Fibroblast of lung (primary cell): Measurements from ENCODE around the gene ZNF618.

Experiments
- EZH2 ChIP-seq: IDR thresholded peaks from 2 replicates; pipeline ENCODE4 v1.5.1; 2012; ENCODE audit warnings: low read length, control low read depth, mild to moderate bottlenecking; ENCODE audit errors: missing control alignments
- TF ChIP-seq, protein P1 (sequence below), 2 donors: IDR thresholded peaks in 1 of 2; conservative IDR thresholded peaks in 1 of 2; 1 replicate in 1 of 2; 2 replicates in 1 of 2; pipeline ENCODE4 v1.5.1; 2011 to 2012; ENCODE audit warnings: low read length in 2 of 2, control low read depth in 1 of 2, inconsistent platforms in 1 of 2, low read depth in 1 of 2, mild to moderate bottlenecking in 1 of 2

DNA sequence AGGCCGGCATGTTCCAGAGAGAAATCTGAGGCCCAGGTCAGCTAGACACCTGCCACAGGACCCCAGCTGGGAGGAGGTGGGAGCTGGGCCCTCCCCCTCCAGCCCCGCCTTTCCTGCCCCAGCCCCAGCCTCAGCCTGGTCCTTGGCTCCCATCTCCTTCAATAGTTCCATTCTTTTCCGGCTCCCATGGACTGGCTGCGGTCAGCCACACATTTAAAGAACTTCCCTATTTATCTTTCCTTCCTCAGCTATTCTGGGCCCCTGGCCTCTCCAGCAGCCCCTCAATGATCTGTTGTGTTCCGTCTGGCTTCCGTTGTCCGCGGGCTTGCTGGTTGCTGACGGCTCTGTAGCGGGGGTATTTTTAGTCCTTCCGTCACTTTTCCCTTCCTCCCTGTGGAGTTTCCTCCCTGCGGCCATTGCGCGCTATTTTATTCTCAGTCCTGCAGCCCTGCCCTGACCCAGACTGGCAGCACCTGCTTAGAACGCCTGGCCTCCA lies 128.2 kb downstream of the ZNF618 start:
- TF ChIP-seq, protein P1, sequence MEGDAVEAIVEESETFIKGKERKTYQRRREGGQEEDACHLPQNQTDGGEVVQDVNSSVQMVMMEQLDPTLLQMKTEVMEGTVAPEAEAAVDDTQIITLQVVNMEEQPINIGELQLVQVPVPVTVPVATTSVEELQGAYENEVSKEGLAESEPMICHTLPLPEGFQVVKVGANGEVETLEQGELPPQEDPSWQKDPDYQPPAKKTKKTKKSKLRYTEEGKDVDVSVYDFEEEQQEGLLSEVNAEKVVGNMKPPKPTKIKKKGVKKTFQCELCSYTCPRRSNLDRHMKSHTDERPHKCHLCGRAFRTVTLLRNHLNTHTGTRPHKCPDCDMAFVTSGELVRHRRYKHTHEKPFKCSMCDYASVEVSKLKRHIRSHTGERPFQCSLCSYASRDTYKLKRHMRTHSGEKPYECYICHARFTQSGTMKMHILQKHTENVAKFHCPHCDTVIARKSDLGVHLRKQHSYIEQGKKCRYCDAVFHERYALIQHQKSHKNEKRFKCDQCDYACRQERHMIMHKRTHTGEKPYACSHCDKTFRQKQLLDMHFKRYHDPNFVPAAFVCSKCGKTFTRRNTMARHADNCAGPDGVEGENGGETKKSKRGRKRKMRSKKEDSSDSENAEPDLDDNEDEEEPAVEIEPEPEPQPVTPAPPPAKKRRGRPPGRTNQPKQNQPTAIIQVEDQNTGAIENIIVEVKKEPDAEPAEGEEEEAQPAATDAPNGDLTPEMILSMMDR (conservative IDR thresholded peaks at IDR 0.05 in 1 of 2, IDR thresholded peaks at IDR 0.05 in 1 of 2; ENCODE audit: low read depth in 1 of 2, low read length in 2 of 2), result no peak
- no peak for TF ChIP-seq EZH2
